Suprapubic skin (tissue), 4 donors: ENCODE measurements around the gene SEMA3G.

Experiments used
- CTCF ChIP-seq, 2 donors: fragments of 200-600 bp in 1 of 2; fragments of 450-650 bp in 1 of 2; sonication (generic) in 1 of 2; IDR thresholded peaks; one replicate each; pipeline ENCODE4 v1.5.1; 2016 to 2019; ENCODE audit warnings: antibody characterized with exemption in 2 of 2, mild to moderate bottlenecking in 1 of 2, moderate library complexity in 1 of 2
- EP300 ChIP-seq: sonication (generic); formaldehyde crosslinking; IDR thresholded peaks from one replicate; pipeline ENCODE4 v1.6.1; 2017; ENCODE audit warnings: antibody characterized with exemption
- POLR2A ChIP-seq, 2 donors: fragments of 450-650 bp; IDR thresholded peaks; one replicate each; pipeline ENCODE4 v1.6.1; 2017; ENCODE audit warnings: antibody characterized with exemption in 2 of 2, mild to moderate bottlenecking in 2 of 2, moderate library complexity in 2 of 2
- POLR2AphosphoS5 ChIP-seq, 3 donors: sonication (generic); formaldehyde crosslinking; IDR thresholded peaks; one replicate each; pipeline ENCODE4 v1.6.1; 2017; ENCODE audit warnings: antibody characterized with exemption in 3 of 3

- TF ChIP-seq POLR2A (IDR thresholded peaks at IDR 0.05), result no peak
- no peak for TF ChIP-seq CTCF (IDR thresholded peaks at IDR 0.05)
- TF ChIP-seq POLR2AphosphoS5 (IDR thresholded peaks at IDR 0.05), result no peak
- no peak for TF ChIP-seq EP300
Measured at GRCh38 chr3:52479037-52479876, 34.4 kb upstream of the SEMA3G start.
